Osteoblast (primary cell): ENCODE results near the gene NACC2. TPM values are rescaled to one million over a fixed set of nuclear protein-coding genes. Genes with fewer than 3 reads are reported as not detected.

Experiments used
- DNase-seq: peaks from one replicate; pipeline ENCODE4 v3.0.0; 2011; ENCODE audit warnings: low spot score, mixed read lengths; ENCODE audit not compliant: insufficient read length; ENCODE audit errors: missing footprints
- H2AFZ ChIP-seq: 2 replicates; pipeline ENCODE4 v1.6.0; 2011; ENCODE audit warnings: mild to moderate bottlenecking, low read length
- H3K27ac ChIP-seq: 2 replicates; pipeline ENCODE4 v1.5.1; 2011; ENCODE audit warnings: mild to moderate bottlenecking, low read depth, low read length, moderate library complexity
- H3K27me3 ChIP-seq: 2 replicates; pipeline ENCODE4 v1.6.0; 2012; ENCODE audit warnings: mild to moderate bottlenecking, control low read depth, inconsistent platforms, low read length, moderate library complexity; ENCODE audit not compliant: insufficient read depth
- H3K36me3 ChIP-seq: 2 replicates; pipeline ENCODE4 v1.5.1; 2011; ENCODE audit warnings: mild to moderate bottlenecking, low read length, control low read depth, moderate library complexity; ENCODE audit not compliant: insufficient read depth
- H3K4me1 ChIP-seq: 2 replicates; pipeline ENCODE4 v1.5.1; 2011; ENCODE audit warnings: mild to moderate bottlenecking, low read length, control low read depth, moderate library complexity; ENCODE audit not compliant: insufficient read depth
- H3K4me2 ChIP-seq: 2 replicates; pipeline ENCODE4 v1.6.0; 2011; ENCODE audit warnings: mild to moderate bottlenecking, low read length; ENCODE audit not compliant: insufficient read depth
- H3K4me3 ChIP-seq: fragments of 200-600 bp; sonication (generic); 3 replicates; pipeline ENCODE4 v1.5.1; 2012; ENCODE audit warnings: mild to moderate bottlenecking, low read length, inconsistent platforms; ENCODE audit not compliant: insufficient read depth
- H3K79me2 ChIP-seq: 2 replicates; pipeline ENCODE4 v1.6.0; 2012; ENCODE audit warnings: mild to moderate bottlenecking, low read length, control low read depth, inconsistent platforms; ENCODE audit not compliant: insufficient read depth
- H3K9me3 ChIP-seq: 2 replicates; pipeline ENCODE4 v1.5.1; 2011; ENCODE audit warnings: low read depth, low read length, control low read depth
- H4K20me1 ChIP-seq: 2 replicates; pipeline ENCODE4 v1.6.0; 2012; ENCODE audit warnings: mild to moderate bottlenecking, low read length, control low read depth; ENCODE audit not compliant: insufficient read depth
- CTCF ChIP-seq: IDR thresholded peaks from 2 replicates; pipeline ENCODE4 v1.5.1; 2011; ENCODE audit warnings: mild to moderate bottlenecking, low read depth, low read length, moderate library complexity; ENCODE audit errors: extremely low read depth
- total RNA-seq: library from RNA; depleted of rRNA; stranded (reverse); fragments of >200 nt; gene quantifications from 2 replicates; pipeline ENCODE4 v1.2.3, GENCODE V29; 2012

Gene NACC2
- total RNA-seq, 1 donor, result 32.9 TPM

- Histone ChIP-seq H3K4me2 (no peak overlapping the region), H2AFZ (no peak overlapping the region), H3K36me3 (peaks cover 28% of the 10 kb centered on the region), H3K79me2 (peaks cover 3% of the 10 kb centered on the region), H3K9me3 (no peaks in the 10 kb centered on the region), H3K27ac (no peak overlapping the region), H3K4me1 (peaks cover 7% of the 10 kb centered on the region), H3K27me3 (no peaks in the 10 kb centered on the region), H3K4me3 (no peak overlapping the region), H4K20me1 (peaks cover 44% of the 10 kb centered on the region)
- peak; percentile 65 for DNase-seq
- TF ChIP-seq CTCF, result no peak
Observed at GRCh38 chr9:136011376-136011702, 83.8 kb downstream of the NACC2 start.

- H2AFZ ChIP-seq, result no peak overlapping the region
- no peak overlapping the region for H3K4me2 ChIP-seq
- H3K4me1 ChIP-seq, result peaks cover 7% of the 10 kb centered on the region
- no peaks in the 10 kb centered on the region for H3K9me3 ChIP-seq
- no peak overlapping the region for H3K27ac ChIP-seq
- no peaks in the 10 kb centered on the region for H3K79me2 ChIP-seq
- TF ChIP-seq CTCF, result no peak
- peaks cover 28% of the 10 kb centered on the region for H3K36me3 ChIP-seq
- DNase-seq, result peak; percentile 74
- H3K27me3 ChIP-seq, result no peaks in the 10 kb centered on the region
- H4K20me1 ChIP-seq, result peaks cover 43% of the 10 kb centered on the region
- H3K4me3 ChIP-seq, result no peak overlapping the region
Observed at GRCh38 chr9:136010615-136011361, 84.3 kb downstream of the NACC2 start.

GRCh38 chr9:136010176-136010575 lies 84.9 kb downstream of the NACC2 start:
- H3K4me1 ChIP-seq, result peaks cover 7% of the 10 kb centered on the region
- H3K27ac ChIP-seq, result no peak overlapping the region
- H3K79me2 ChIP-seq, result no peaks in the 10 kb centered on the region
- peak; percentile 81 for DNase-seq
- H3K4me2 ChIP-seq, result no peak overlapping the region
- peaks cover 37% of the 10 kb centered on the region for H4K20me1 ChIP-seq
- H3K36me3 ChIP-seq, result peaks cover 28% of the 10 kb centered on the region
- H3K27me3 ChIP-seq, result no peaks in the 10 kb centered on the region
- no peaks in the 10 kb centered on the region for H3K9me3 ChIP-seq
- no peak for TF ChIP-seq CTCF
- no peak overlapping the region for H2AFZ ChIP-seq
- no peak overlapping the region for H3K4me3 ChIP-seq

- Histone ChIP-seq H3K4me3 (no peak overlapping the region), H3K27ac (no peak overlapping the region), H3K79me2 (no peaks in the 10 kb centered on the region), H3K4me1 (peaks cover 7% of the 10 kb centered on the region), H3K27me3 (no peaks in the 10 kb centered on the region), H4K20me1 (peaks cover 36% of the 10 kb centered on the region), H2AFZ (no peak overlapping the region), H3K4me2 (no peak overlapping the region), H3K9me3 (no peaks in the 10 kb centered on the region), H3K36me3 (peaks cover 28% of the 10 kb centered on the region)
- no peak for DNase-seq
- TF ChIP-seq CTCF, result no peak
Observed at GRCh38 chr9:136009516-136009915, 85.6 kb downstream of the NACC2 start.
